ENCODE results near the gene FMNL3.

FMNL3 gene

GRCh38 chr12:49603721-49604120 is 103.5 kb downstream of the FMNL3 start:
- H3K4me3 ChIP-seq (ENCODE audit: low read depth, low read length): no peak overlapping the region
- no peak for DNase-seq (ENCODE audit: low read depth)
- no peak for TF ChIP-seq CTCF (IDR thresholded peaks at IDR 0.05; ENCODE audit: insufficient read depth, low read depth, low read length, missing control alignments)

GRCh38 chr12:49599961-49600360 is 107.2 kb downstream of the FMNL3 start:
- no peak for DNase-seq (ENCODE audit: low read depth)
- H3K4me3 ChIP-seq (ENCODE audit: low read depth, low read length): no peak overlapping the region
- TF ChIP-seq CTCF (IDR thresholded peaks at IDR 0.05; ENCODE audit: insufficient read depth, low read depth, low read length, missing control alignments): no peak

GRCh38 chr12:49598527-49598926 is 108.7 kb downstream of the FMNL3 start:
- no peak for TF ChIP-seq CTCF (IDR thresholded peaks at IDR 0.05; ENCODE audit: insufficient read depth, low read depth, low read length, missing control alignments)
- no peak overlapping the region for H3K4me3 ChIP-seq (ENCODE audit: low read depth, low read length)

GRCh38 chr12:49588721-49589516 is 118.3 kb downstream of the FMNL3 start:
- H3K4me3 ChIP-seq (ENCODE audit: low read depth, low read length): no peak overlapping the region
- TF ChIP-seq CTCF (IDR thresholded peaks at IDR 0.05; ENCODE audit: insufficient read depth, low read depth, low read length, missing control alignments): no peak
- DNase-seq (ENCODE audit: low read depth): no peak

More at GRCh38 chr12:49598527-49598926, 108.7 kb downstream of the FMNL3 start:
- no peak for DNase-seq (ENCODE audit: low read depth)

GRCh38 chr12:49588281-49588680 is 118.9 kb downstream of the FMNL3 start:
- no peak overlapping the region for H3K4me3 ChIP-seq (ENCODE audit: low read depth, low read length)
- DNase-seq (ENCODE audit: low read depth): no peak
- TF ChIP-seq CTCF (IDR thresholded peaks at IDR 0.05; ENCODE audit: insufficient read depth, low read depth, low read length, missing control alignments): no peak

GRCh38 chr12:49587174-49587908 is 119.9 kb downstream of the FMNL3 start:
- no peak overlapping the region for H3K4me3 ChIP-seq (ENCODE audit: low read depth, low read length)
- no peak for DNase-seq (ENCODE audit: low read depth)
- no peak for TF ChIP-seq CTCF (IDR thresholded peaks at IDR 0.05; ENCODE audit: insufficient read depth, low read depth, low read length, missing control alignments)
